MM.1S (cell line): ENCODE results near the gene IQCK.

Source experiments
- EZH2 ChIP-seq: fragments of 300-600 bp; sonication (generic); optimal IDR thresholded peaks from 2 replicates; pipeline ENCODE3; 2017; ENCODE audit warnings: low read depth, mild to moderate bottlenecking, antibody characterized with exemption, low read length, mixed read lengths
- EZH2phosphoT487 ChIP-seq: fragments of 300-600 bp; sonication (generic); IDR thresholded peaks from 2 replicates; pipeline ENCODE4 v1.6.1; 2018; ENCODE audit warnings: antibody characterized with exemption, low read length
- TF ChIP-seq, protein P1 (sequence below): fragments of 300-600 bp; sonication (generic); IDR thresholded peaks from 2 replicates; pipeline ENCODE4 v1.5.1; 2016; ENCODE audit warnings: antibody characterized with exemption, low read length, mixed read lengths

DNA sequence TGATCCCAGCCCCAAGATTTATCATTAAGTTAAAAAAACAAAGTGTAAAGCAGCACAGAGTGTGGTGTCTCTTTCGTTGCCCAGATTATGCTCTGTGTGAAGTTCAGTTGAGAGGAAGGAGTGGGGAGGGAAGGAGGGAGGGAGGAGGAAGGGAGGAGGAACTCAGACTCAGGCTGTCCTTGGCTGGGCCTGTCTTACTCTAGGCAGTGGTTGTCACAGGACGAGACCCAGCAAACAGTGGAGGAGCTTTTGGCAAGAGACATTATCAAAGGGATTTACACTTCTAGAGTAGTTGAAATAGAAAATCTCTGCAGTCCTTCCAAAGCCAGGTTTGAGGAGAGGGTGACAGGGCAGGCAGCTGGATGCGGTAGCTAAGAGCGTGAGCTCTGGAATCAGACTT is 27.9 kb upstream of the IQCK start:
- TF ChIP-seq, protein P1, sequence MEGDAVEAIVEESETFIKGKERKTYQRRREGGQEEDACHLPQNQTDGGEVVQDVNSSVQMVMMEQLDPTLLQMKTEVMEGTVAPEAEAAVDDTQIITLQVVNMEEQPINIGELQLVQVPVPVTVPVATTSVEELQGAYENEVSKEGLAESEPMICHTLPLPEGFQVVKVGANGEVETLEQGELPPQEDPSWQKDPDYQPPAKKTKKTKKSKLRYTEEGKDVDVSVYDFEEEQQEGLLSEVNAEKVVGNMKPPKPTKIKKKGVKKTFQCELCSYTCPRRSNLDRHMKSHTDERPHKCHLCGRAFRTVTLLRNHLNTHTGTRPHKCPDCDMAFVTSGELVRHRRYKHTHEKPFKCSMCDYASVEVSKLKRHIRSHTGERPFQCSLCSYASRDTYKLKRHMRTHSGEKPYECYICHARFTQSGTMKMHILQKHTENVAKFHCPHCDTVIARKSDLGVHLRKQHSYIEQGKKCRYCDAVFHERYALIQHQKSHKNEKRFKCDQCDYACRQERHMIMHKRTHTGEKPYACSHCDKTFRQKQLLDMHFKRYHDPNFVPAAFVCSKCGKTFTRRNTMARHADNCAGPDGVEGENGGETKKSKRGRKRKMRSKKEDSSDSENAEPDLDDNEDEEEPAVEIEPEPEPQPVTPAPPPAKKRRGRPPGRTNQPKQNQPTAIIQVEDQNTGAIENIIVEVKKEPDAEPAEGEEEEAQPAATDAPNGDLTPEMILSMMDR: no peak
- TF ChIP-seq EZH2phosphoT487 (no peak), EZH2 (no peak)
